ENCODE results near the gene EML4.

DNA sequence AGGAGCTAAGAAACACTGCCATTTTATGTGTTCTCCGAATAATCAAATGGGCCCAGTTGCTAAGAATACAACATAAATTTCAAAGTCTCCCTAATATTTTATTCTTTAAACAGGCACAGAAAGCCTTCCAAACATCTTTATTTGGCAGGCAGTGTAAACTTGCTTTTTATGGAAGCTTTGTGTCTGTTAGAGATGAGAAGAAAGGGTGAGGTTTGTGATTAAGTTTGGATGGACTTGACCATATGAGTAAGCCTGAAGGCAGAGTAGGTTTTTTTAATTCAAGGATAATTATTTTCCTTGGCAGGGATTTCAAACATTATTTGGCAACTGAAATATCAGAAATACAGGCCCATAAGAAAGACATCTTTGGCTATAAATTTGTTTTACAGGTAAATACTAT lies 129.0 kb downstream of the EML4 start:
- TF ChIP-seq, protein P1, sequence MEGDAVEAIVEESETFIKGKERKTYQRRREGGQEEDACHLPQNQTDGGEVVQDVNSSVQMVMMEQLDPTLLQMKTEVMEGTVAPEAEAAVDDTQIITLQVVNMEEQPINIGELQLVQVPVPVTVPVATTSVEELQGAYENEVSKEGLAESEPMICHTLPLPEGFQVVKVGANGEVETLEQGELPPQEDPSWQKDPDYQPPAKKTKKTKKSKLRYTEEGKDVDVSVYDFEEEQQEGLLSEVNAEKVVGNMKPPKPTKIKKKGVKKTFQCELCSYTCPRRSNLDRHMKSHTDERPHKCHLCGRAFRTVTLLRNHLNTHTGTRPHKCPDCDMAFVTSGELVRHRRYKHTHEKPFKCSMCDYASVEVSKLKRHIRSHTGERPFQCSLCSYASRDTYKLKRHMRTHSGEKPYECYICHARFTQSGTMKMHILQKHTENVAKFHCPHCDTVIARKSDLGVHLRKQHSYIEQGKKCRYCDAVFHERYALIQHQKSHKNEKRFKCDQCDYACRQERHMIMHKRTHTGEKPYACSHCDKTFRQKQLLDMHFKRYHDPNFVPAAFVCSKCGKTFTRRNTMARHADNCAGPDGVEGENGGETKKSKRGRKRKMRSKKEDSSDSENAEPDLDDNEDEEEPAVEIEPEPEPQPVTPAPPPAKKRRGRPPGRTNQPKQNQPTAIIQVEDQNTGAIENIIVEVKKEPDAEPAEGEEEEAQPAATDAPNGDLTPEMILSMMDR (IDR thresholded peaks at IDR 0.05; ENCODE audit: borderline replicate concordance, extremely low read depth, low read length, poor library complexity, severe bottlenecking): no peak
- TF ChIP-seq EZH2 (IDR thresholded peaks at IDR 0.05; ENCODE audit: borderline replicate concordance, low read depth, low read length, severe bottlenecking): no peak
